Endothelial cell of umbilical vein (primary cell): ENCODE data around the gene AHCY. TPM values are rescaled to one million over a fixed set of nuclear protein-coding genes. Genes with fewer than 3 reads are reported as not detected.

Source experiments
- Bru-seq: library from RNA; stranded (reverse); fragments of 400-500 nt; gene quantifications from one replicate; lab custom pipeline; 2021; lab: Mats Ljungman, UMichigan
- BruChase-seq, 2 experiments: library from RNA; stranded (reverse); fragments of 400-500 nt; gene quantifications; one replicate each; lab custom pipeline; 2021; lab: Mats Ljungman, UMichigan
- BruUV-seq: library from RNA; stranded (reverse); fragments of 400-500 nt; replicated peaks from 2 replicates; lab custom pipeline; 2021; lab: Mats Ljungman, UMichigan
- CTCF ChIA-PET: fragments of 300-600, 350-600 bp; sonication (Branson Sonifier 250); formaldehyde crosslinking; loops from one replicate; lab custom pipeline; 2021; ENCODE audit warnings: antibody characterized with exemption, inconsistent platforms; lab: Charles Lee
- POLR2A ChIA-PET: fragments of 300-600, 350-600 bp; sonication (Branson Sonifier 250); formaldehyde crosslinking; loops from one replicate; lab custom pipeline; 2021; ENCODE audit warnings: antibody characterized with exemption, inconsistent platforms; lab: Charles Lee
- DNase-seq: peaks from one replicate; pipeline ENCODE4 v3.0.0-alpha.2; 2011; ENCODE audit warnings: low read depth, low spot score
- FAIRE-seq: peaks from 2 replicates; lab custom pipeline; 2011; peaks lifted over from hg19 to GRCh38; lab: Jason Lieb, UNC
- H2AFZ ChIP-seq: 2 replicates; pipeline ENCODE4 v1.6.0; 2012; ENCODE audit warnings: low read depth, low read length, control low read depth, inconsistent platforms
- H3K27ac ChIP-seq: 2 replicates; pipeline ENCODE4 v1.5.1; 2011; ENCODE audit warnings: low read depth, mild to moderate bottlenecking, control low read depth, low read length, moderate library complexity; ENCODE audit not compliant: insufficient read depth
- H3K27me3 ChIP-seq, 2 experiments: 2 replicates each; pipeline versions ENCODE4 v1.6.0 to v1.6.1; 2011; ENCODE audit warnings: low read length in 2 of 2, mixed read lengths in 1 of 2; ENCODE audit not compliant: control insufficient read depth in 2 of 2, insufficient read depth in 2 of 2
- H3K36me3 ChIP-seq, 2 experiments: 2 replicates in 1 of 2; 3 replicates in 1 of 2; pipeline ENCODE4 v1.5.1; 2011; ENCODE audit warnings: low read length in 2 of 2, mild to moderate bottlenecking in 1 of 2, moderate library complexity in 1 of 2; ENCODE audit not compliant: control insufficient read depth in 2 of 2, insufficient read depth in 2 of 2; ENCODE audit errors: extremely low read depth in 1 of 2
- H3K4me1 ChIP-seq: 3 replicates; pipeline ENCODE4 v1.5.1; 2011; ENCODE audit warnings: mild to moderate bottlenecking, low read length; ENCODE audit not compliant: control insufficient read depth, insufficient read depth; ENCODE audit errors: extremely low read depth
- H3K4me2 ChIP-seq: 2 replicates; pipeline ENCODE4 v1.6.1; 2011; ENCODE audit warnings: low read length, control low read depth, mixed read lengths; ENCODE audit not compliant: insufficient read depth
- H3K4me3 ChIP-seq, 3 experiments: fragments of 200-600 bp in 1 of 3; sonication (generic), shearing (Covaris generic) in 1 of 3; replicated peaks in 1 of 3; 2 replicates each; pipeline ENCODE4 v1.5.1; 2011 to 2016; ENCODE audit warnings: control low read depth in 3 of 3, low read length in 3 of 3, mild to moderate bottlenecking in 2 of 3, inconsistent platforms in 1 of 3, low read depth in 1 of 3, moderate library complexity in 1 of 3; ENCODE audit not compliant: insufficient read depth in 1 of 3
- H3K79me2 ChIP-seq: 2 replicates; pipeline ENCODE4 v1.6.0; 2012; ENCODE audit warnings: low read length, inconsistent platforms; ENCODE audit not compliant: control insufficient read depth, insufficient read depth
- H3K9ac ChIP-seq: replicated peaks from 2 replicates; pipeline ENCODE3; 2011; ENCODE audit warnings: low read length, control low read depth; ENCODE audit not compliant: insufficient read depth; ENCODE audit errors: extremely low read depth
- H3K9me1 ChIP-seq: replicated peaks from 3 replicates; pipeline ENCODE4 v1.6.0; 2011; ENCODE audit warnings: mild to moderate bottlenecking, low read length; ENCODE audit not compliant: control insufficient read depth, insufficient read depth; ENCODE audit errors: extremely low read depth
- H3K9me3 ChIP-seq: replicated peaks from 2 replicates; pipeline ENCODE4 v1.5.1; 2012; ENCODE audit warnings: low read length, inconsistent platforms; ENCODE audit not compliant: control insufficient read depth, insufficient read depth
- H4K20me1 ChIP-seq: replicated peaks from 2 replicates; pipeline ENCODE3; 2011; ENCODE audit warnings: mild to moderate bottlenecking, low read length; ENCODE audit not compliant: control insufficient read depth, insufficient read depth; ENCODE audit errors: extremely low read depth
- EZH2 ChIP-seq: IDR thresholded peaks from 2 replicates; pipeline ENCODE4 v1.6.1; 2012; ENCODE audit warnings: borderline replicate concordance, low read depth, mild to moderate bottlenecking, moderate library complexity, low read length, inconsistent platforms; ENCODE audit not compliant: severe bottlenecking
- FOS ChIP-seq: IDR thresholded peaks from 2 replicates; pipeline ENCODE4 v1.6.1; 2011; ENCODE audit warnings: mild to moderate bottlenecking, low read length, moderate library complexity, borderline replicate concordance; ENCODE audit not compliant: insufficient read depth
- GATA2 ChIP-seq: IDR thresholded peaks from 2 replicates; pipeline ENCODE4 v1.7.0; 2011; ENCODE audit warnings: low read depth, mild to moderate bottlenecking, moderate library complexity, mixed read lengths, low read length; ENCODE audit not compliant: insufficient read length, insufficient read depth
- JUN ChIP-seq: IDR thresholded peaks from 2 replicates; pipeline ENCODE4 v1.6.1; 2011; ENCODE audit warnings: borderline replicate concordance, low read depth; ENCODE audit not compliant: insufficient read length, insufficient read depth
- MYC ChIP-seq: IDR thresholded peaks from one replicate; pipeline ENCODE4 v1.6.1; 2011; ENCODE audit warnings: mild to moderate bottlenecking, low read depth, low read length
- POLR2A ChIP-seq: IDR thresholded peaks from 2 replicates; pipeline ENCODE4 v1.6.1; 2012; ENCODE audit warnings: low read depth, mild to moderate bottlenecking, control low read depth, low read length
- POLR2AphosphoS5 ChIP-seq: IDR thresholded peaks from 2 replicates; pipeline ENCODE4 v1.6.1; 2012; ENCODE audit warnings: low read depth, mild to moderate bottlenecking, control low read depth, low read length, moderate library complexity; ENCODE audit not compliant: insufficient read depth
- dilution Hi-C: fragments of 300-500 bp; cut with MboI; formaldehyde crosslinking; loops from one replicate; pipeline ENCODE4 v1.15.0; 2019; ENCODE audit warnings: low sequenced_read_pairs; ENCODE audit not compliant: extremely low pct_ligation_motif_present
- intact Hi-C: fragments of 100-400 bp; cut with micrococcal nuclease; formaldehyde crosslinking; loops from one replicate; pipeline ENCODE4 v1.10.0; 2022
- long read RNA-seq: library from polyadenylated mRNA; stranded (forward); transcript quantifications from one replicate; pipeline ENCODE4 v2.0.0, GENCODE V29; 2021
- polyA minus RNA-seq, 3 experiments: library from RNA; depleted of rRNA, polyadenylated mRNA; stranded (reverse); fragments of >200 nt; gene quantifications; 1 replicate in 1 of 3; 2 replicates in 2 of 3; pipeline ENCODE4 v1.2.3, GENCODE V29; 2011
- polyA plus RNA-seq, 4 experiments: library from polyadenylated mRNA; depleted of rRNA in 3 of 4; stranded (reverse) in 3 of 4; unstranded in 1 of 4; fragments of >200 nt; gene quantifications; 2 replicates each; pipeline versions ENCODE4 v1.2.1 to v1.2.3, GENCODE V29; 2011 to 2012; ENCODE audit warnings: missing spikeins in 1 of 4
- total RNA-seq: library from RNA; stranded (reverse); gene quantifications from 2 replicates; pipeline ENCODE4 v1.2.3, GENCODE V29; 2021
- TF ChIP-seq, protein P1 (sequence below): IDR thresholded peaks from 2 replicates; pipeline ENCODE4 v1.6.1; 2011; ENCODE audit not compliant: insufficient read depth, insufficient read length
- TF ChIP-seq, protein P2 (sequence below), 2 donors: IDR thresholded peaks; 1 replicate in 1 of 2; 2 replicates in 1 of 2; pipeline ENCODE4 v1.5.1; 2011; ENCODE audit warnings: low read length in 2 of 2, mild to moderate bottlenecking in 2 of 2, moderate library complexity in 2 of 2, control low read depth in 1 of 2, inconsistent platforms in 1 of 2, low read depth in 1 of 2; ENCODE audit not compliant: insufficient read depth in 1 of 2; ENCODE audit errors: extremely low read depth in 1 of 2

The AHCY gene
- 94.7 and 101 TPM in 2 replicates for total RNA-seq
- 150 and 168 TPM in 2 replicates for polyA plus RNA-seq
- polyA plus RNA-seq (2011; cell fraction: cytosol; rRNA removed): 133 and 134 TPM in 2 replicates
- 74.0 and 82.1 TPM in 2 replicates for polyA plus RNA-seq (2011; cell fraction: nucleus; rRNA removed)
- polyA plus RNA-seq (2012): 125 and 158 TPM in 2 replicates
- polyA minus RNA-seq: 194 and 239 TPM in 2 replicates
- polyA minus RNA-seq (2011; cell fraction: cytosol; rRNA and poly(A)+ RNA removed): 245 TPM
- 26.6 and 31.0 TPM in 2 replicates for polyA minus RNA-seq (2011; cell fraction: nucleus; rRNA and poly(A)+ RNA removed)
- Bru-seq, nascent RNA: percentile 47 among the genes with signal in this experiment
- BruChase-seq, experiment 1, labeled RNA remaining after a 6-hour chase: percentile 71 among the genes with signal in this experiment
- percentile 58 among the genes with signal in this experiment for BruChase-seq, experiment 2, labeled RNA remaining after a 2-hour chase
- long read RNA-seq, transcript AHCY-201 (10 exons, 2,143 nt): major isoform, 85 of 140 reads
- long read RNA-seq, partial matches to known transcripts: 11 of 140 reads
- long read RNA-seq, other reads (novel, unspliced or antisense): 43 of 140 reads

DNA sequence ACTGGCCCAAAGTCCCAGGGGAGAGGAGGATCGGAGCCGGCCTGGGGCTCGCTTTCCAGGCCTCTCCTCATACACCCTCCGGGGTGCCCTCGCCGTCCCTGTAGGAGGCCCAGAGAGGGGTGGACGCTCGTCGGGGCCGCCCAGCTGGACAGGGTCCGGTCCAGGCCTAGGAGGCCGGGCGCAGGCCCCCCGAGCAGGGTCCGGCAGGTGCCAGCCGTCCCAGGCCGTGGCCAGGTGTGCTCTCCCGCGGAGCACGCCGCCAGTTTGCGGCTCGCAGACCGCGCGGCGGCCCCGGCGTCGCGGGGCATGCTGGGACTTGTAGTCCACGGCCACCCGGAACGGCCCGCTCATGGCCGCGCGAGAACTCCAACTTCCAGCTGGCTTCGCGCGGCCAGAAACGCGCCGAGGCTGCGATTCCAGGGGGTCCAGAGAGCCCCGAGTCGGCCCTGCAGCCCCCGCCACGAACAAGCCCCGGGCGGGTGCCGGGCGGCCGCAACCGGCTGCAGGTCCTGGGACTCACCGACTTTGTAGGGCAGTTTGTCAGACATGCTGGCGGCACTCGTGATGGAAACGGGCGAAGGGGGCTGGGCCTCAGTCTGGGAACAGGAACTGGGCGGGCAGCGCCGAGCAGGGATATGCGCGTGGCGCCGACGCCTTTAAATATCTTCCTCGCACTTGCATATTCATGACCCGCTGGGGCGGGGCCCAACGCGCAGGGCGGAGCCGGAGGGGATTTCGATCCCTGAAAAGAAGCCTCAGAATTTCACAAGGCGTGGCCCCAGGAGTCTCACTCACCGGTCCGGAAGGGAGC is at the start of gene AHCY:
Gene AHCY (minus strand): TSS at position 633 of the 811 bp plus-strand sequence. CDS start 85 bp downstream, at position 548.
- CTCF ChIA-PET: interaction anchor here (1.1 to 4.8 kb wide), 3 partner anchors 10 to 467 kb away, joined by 3 to 24 read pairs (median 18); no protein-coding TSS in a partner anchor
- DNase-seq: peak; percentile 96
- H3K36me3 ChIP-seq: no peaks in the 10 kb centered on the region
- dilution Hi-C loops (no loop called here), intact Hi-C loops (loop anchor here (2.0 kb wide), 1 partner anchor 112 kb away; no protein-coding TSS in a partner anchor)
- peaks cover 8% of the 10 kb centered on the region for H3K4me1 ChIP-seq
- FAIRE-seq: peak; percentile 98
- POLR2A ChIA-PET: no interaction called here
- peak within 1 kb of the TSS; percentile 96 for H3K9ac ChIP-seq
- no peaks in the 10 kb centered on the region for H4K20me1 ChIP-seq
- TF ChIP-seq, protein P1, sequence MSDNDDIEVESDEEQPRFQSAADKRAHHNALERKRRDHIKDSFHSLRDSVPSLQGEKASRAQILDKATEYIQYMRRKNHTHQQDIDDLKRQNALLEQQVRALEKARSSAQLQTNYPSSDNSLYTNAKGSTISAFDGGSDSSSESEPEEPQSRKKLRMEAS: peak; percentile 36
- TF ChIP-seq FOS: peak; percentile 32
- TF ChIP-seq, protein P2, sequence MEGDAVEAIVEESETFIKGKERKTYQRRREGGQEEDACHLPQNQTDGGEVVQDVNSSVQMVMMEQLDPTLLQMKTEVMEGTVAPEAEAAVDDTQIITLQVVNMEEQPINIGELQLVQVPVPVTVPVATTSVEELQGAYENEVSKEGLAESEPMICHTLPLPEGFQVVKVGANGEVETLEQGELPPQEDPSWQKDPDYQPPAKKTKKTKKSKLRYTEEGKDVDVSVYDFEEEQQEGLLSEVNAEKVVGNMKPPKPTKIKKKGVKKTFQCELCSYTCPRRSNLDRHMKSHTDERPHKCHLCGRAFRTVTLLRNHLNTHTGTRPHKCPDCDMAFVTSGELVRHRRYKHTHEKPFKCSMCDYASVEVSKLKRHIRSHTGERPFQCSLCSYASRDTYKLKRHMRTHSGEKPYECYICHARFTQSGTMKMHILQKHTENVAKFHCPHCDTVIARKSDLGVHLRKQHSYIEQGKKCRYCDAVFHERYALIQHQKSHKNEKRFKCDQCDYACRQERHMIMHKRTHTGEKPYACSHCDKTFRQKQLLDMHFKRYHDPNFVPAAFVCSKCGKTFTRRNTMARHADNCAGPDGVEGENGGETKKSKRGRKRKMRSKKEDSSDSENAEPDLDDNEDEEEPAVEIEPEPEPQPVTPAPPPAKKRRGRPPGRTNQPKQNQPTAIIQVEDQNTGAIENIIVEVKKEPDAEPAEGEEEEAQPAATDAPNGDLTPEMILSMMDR (IDR thresholded peaks at IDR 0.05; ENCODE audit: extremely low read depth in 1 of 2, insufficient read depth in 1 of 2, low read depth in 1 of 2, low read length in 2 of 2): no peak
- peak; percentile 74 for TF ChIP-seq POLR2A
- TF ChIP-seq MYC: peak; percentile 90
- peak; percentile 83 for TF ChIP-seq POLR2AphosphoS5
- no peak for TF ChIP-seq GATA2
- TF ChIP-seq EZH2: no peak
- no peak for TF ChIP-seq JUN
- peaks cover 36% of the 10 kb centered on the region for H3K79me2 ChIP-seq
- H3K9me1 ChIP-seq: no peaks in the 10 kb centered on the region
- peak within 1 kb of the TSS; percentile 84 to 94 (median 85) for H3K4me3 ChIP-seq
- H2AFZ ChIP-seq: peak within 1 kb of the TSS; percentile 77
- peak within 1 kb of the TSS; percentile 97 for H3K4me2 ChIP-seq
- no TSS peak for BruUV-seq
- H3K9me3 ChIP-seq: no peaks in the 10 kb centered on the region
- H3K27me3 ChIP-seq: no peaks in the 10 kb centered on the region
- H3K27ac ChIP-seq: peak within 1 kb of the TSS; percentile 83
